ENCODE results near the gene FGF12.
A peak's percentile ranks its signal among the peaks of the same experiment; 100 is the strongest.

Gene FGF12

GRCh38 chr3:192487033-192487432 lies 240.3 kb downstream of the FGF12 start:
- no peak overlapping the region for H3K4me3 ChIP-seq (ENCODE audit: low read length)
- no peak for DNase-seq (ENCODE audit: low read depth)
- TF ChIP-seq CTCF (conservative IDR thresholded peaks at IDR 0.05; ENCODE audit: low read length): no peak

- no peak for TF ChIP-seq CTCF (conservative IDR thresholded peaks at IDR 0.05; ENCODE audit: low read length)
- DNase-seq (ENCODE audit: low read depth): no peak
- H3K4me3 ChIP-seq (ENCODE audit: low read length): no peak overlapping the region
These were observed 244.5 kb downstream of the FGF12 start for GRCh38 chr3:192482809-192483208.

- no peak for DNase-seq (ENCODE audit: low read depth)
- TF ChIP-seq CTCF (conservative IDR thresholded peaks at IDR 0.05; ENCODE audit: low read length): no peak
- H3K4me3 ChIP-seq (ENCODE audit: low read length): no peak overlapping the region
These were observed 244.9 kb downstream of the FGF12 start for GRCh38 chr3:192482391-192482790.

- H3K4me3 ChIP-seq (ENCODE audit: low read length): no peak overlapping the region
- TF ChIP-seq CTCF (conservative IDR thresholded peaks at IDR 0.05; ENCODE audit: low read length): no peak
- DNase-seq (ENCODE audit: low read depth): peak; percentile 9
These were observed 245.7 kb downstream of the FGF12 start for GRCh38 chr3:192481638-192482037.

- TF ChIP-seq CTCF (conservative IDR thresholded peaks at IDR 0.05; ENCODE audit: low read length): peak; percentile 94
- peak; percentile 34 for DNase-seq (ENCODE audit: low read depth)
- H3K4me3 ChIP-seq (ENCODE audit: low read length): no peak overlapping the region
These were observed 259.9 kb downstream of the FGF12 start for GRCh38 chr3:192467230-192468140.

GRCh38 chr3:192449036-192449435 lies 278.3 kb downstream of the FGF12 start:
- H3K4me3 ChIP-seq (ENCODE audit: low read length): no peak overlapping the region
- DNase-seq (ENCODE audit: low read depth): no peak
- peak; percentile 16; the same call in 1 of the 2 replicates for TF ChIP-seq CTCF (conservative IDR thresholded peaks at IDR 0.05; ENCODE audit: low read length)
